HCT116 (cell line): Measurements from ENCODE around the gene MSI2.

Source experiments
- CEBPB ChIP-seq: IDR thresholded peaks from 2 replicates; pipeline ENCODE4 v1.6.1; 2012; ENCODE audit warnings: low read depth
- EZH2 ChIP-seq: fragments of 200-600 bp; sonication (generic); IDR thresholded peaks from 2 replicates; pipeline ENCODE4 v1.6.1; 2017; ENCODE audit warnings: antibody characterized with exemption, mixed run types
- FOSL1 ChIP-seq: IDR thresholded peaks from 2 replicates; pipeline ENCODE4 v1.6.1; 2012; ENCODE audit warnings: low read depth
- POLR2A ChIP-seq: IDR thresholded peaks from 2 replicates; pipeline ENCODE4 v1.7.0; 2011; ENCODE audit warnings: borderline replicate concordance; ENCODE audit not compliant: insufficient read depth, insufficient read length; ENCODE audit errors: extremely low read depth
- RAD21 ChIP-seq: IDR thresholded peaks from 2 replicates; pipeline ENCODE4 v1.6.1; 2012; ENCODE audit warnings: low read depth, mild to moderate bottlenecking
- YY1 ChIP-seq: IDR thresholded peaks from 2 replicates; pipeline ENCODE4 v1.6.1; 2011; ENCODE audit warnings: low read length, low read depth, moderate library complexity, mild to moderate bottlenecking; ENCODE audit not compliant: insufficient replicate concordance; ENCODE audit errors: extremely low read depth
- ZNF274 ChIP-seq: fragments of 200-500 bp; sonication (Bioruptor generic); IDR thresholded peaks from 2 replicates; pipeline ENCODE4 v1.6.1; 2014; ENCODE audit warnings: mild to moderate bottlenecking, low read depth, low read length, inconsistent platforms
- TF ChIP-seq, protein P1 (sequence below), 3 experiments: fragments of 200-600 bp in 1 of 3; sonication (generic) in 1 of 3; IDR thresholded peaks in 2 of 3; conservative IDR thresholded peaks in 1 of 3; 2 replicates each; pipeline ENCODE4 v1.5.1; 2012 to 2017; ENCODE audit warnings: low read depth in 2 of 3, low read length in 2 of 3, antibody characterized with exemption in 1 of 3, borderline replicate concordance in 1 of 3, control low read depth in 1 of 3, mild to moderate bottlenecking in 1 of 3, mixed read lengths in 1 of 3, mixed run types in 1 of 3, moderate library complexity in 1 of 3; ENCODE audit not compliant: insufficient read depth in 1 of 3
- TF ChIP-seq, protein P2 (sequence below): IDR thresholded peaks from 2 replicates; pipeline ENCODE4 v1.6.1; 2012
- TF ChIP-seq, protein P3 (sequence below): IDR thresholded peaks from 2 replicates; pipeline ENCODE4 v1.6.1; 2012; ENCODE audit warnings: low read depth

GRCh38 chr17:57259817-57260216 lies 3.5 kb downstream of the MSI2 start:
- no peak for TF ChIP-seq FOSL1
- no peak for TF ChIP-seq POLR2A
- TF ChIP-seq, protein P1, sequence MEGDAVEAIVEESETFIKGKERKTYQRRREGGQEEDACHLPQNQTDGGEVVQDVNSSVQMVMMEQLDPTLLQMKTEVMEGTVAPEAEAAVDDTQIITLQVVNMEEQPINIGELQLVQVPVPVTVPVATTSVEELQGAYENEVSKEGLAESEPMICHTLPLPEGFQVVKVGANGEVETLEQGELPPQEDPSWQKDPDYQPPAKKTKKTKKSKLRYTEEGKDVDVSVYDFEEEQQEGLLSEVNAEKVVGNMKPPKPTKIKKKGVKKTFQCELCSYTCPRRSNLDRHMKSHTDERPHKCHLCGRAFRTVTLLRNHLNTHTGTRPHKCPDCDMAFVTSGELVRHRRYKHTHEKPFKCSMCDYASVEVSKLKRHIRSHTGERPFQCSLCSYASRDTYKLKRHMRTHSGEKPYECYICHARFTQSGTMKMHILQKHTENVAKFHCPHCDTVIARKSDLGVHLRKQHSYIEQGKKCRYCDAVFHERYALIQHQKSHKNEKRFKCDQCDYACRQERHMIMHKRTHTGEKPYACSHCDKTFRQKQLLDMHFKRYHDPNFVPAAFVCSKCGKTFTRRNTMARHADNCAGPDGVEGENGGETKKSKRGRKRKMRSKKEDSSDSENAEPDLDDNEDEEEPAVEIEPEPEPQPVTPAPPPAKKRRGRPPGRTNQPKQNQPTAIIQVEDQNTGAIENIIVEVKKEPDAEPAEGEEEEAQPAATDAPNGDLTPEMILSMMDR (IDR thresholded peaks at IDR 0.05 in 2 of 3, conservative IDR thresholded peaks at IDR 0.05 in 1 of 3; ENCODE audit: borderline replicate concordance in 1 of 3, insufficient read depth in 1 of 3, low read depth in 2 of 3, low read length in 2 of 3), result no peak
- TF ChIP-seq EZH2, result no peak
- no peak for TF ChIP-seq ZNF274
- no peak for TF ChIP-seq RAD21
- no peak for TF ChIP-seq CEBPB
- TF ChIP-seq, protein P2, sequence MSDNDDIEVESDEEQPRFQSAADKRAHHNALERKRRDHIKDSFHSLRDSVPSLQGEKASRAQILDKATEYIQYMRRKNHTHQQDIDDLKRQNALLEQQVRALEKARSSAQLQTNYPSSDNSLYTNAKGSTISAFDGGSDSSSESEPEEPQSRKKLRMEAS, result no peak
- no peak for TF ChIP-seq YY1
- TF ChIP-seq, protein P3, sequence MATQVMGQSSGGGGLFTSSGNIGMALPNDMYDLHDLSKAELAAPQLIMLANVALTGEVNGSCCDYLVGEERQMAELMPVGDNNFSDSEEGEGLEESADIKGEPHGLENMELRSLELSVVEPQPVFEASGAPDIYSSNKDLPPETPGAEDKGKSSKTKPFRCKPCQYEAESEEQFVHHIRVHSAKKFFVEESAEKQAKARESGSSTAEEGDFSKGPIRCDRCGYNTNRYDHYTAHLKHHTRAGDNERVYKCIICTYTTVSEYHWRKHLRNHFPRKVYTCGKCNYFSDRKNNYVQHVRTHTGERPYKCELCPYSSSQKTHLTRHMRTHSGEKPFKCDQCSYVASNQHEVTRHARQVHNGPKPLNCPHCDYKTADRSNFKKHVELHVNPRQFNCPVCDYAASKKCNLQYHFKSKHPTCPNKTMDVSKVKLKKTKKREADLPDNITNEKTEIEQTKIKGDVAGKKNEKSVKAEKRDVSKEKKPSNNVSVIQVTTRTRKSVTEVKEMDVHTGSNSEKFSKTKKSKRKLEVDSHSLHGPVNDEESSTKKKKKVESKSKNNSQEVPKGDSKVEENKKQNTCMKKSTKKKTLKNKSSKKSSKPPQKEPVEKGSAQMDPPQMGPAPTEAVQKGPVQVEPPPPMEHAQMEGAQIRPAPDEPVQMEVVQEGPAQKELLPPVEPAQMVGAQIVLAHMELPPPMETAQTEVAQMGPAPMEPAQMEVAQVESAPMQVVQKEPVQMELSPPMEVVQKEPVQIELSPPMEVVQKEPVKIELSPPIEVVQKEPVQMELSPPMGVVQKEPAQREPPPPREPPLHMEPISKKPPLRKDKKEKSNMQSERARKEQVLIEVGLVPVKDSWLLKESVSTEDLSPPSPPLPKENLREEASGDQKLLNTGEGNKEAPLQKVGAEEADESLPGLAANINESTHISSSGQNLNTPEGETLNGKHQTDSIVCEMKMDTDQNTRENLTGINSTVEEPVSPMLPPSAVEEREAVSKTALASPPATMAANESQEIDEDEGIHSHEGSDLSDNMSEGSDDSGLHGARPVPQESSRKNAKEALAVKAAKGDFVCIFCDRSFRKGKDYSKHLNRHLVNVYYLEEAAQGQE, result no peak
